Body of pancreas (tissue), 4 donors: ENCODE measurements around the gene CCL11.

Source experiments
- POLR2A ChIP-seq, 3 donors: fragments of 450-650 bp; IDR thresholded peaks; one replicate each; pipeline ENCODE4 v1.6.1; 2016; ENCODE audit warnings: antibody characterized with exemption in 3 of 3, mild to moderate bottlenecking in 2 of 3
- TF ChIP-seq, protein P1 (sequence below), 7 experiments: fragments of 450-650 bp in 4 of 7; fragments of 200-600 bp in 3 of 7; sonication (generic) in 3 of 7; IDR thresholded peaks; one replicate each; pipeline ENCODE4 v1.5.1; 2016 to 2019; ENCODE audit warnings: antibody characterized with exemption in 7 of 7

GRCh38 chr17:34313164-34313563 lies 27.6 kb downstream of the CCL11 start:
- TF ChIP-seq, protein P1, sequence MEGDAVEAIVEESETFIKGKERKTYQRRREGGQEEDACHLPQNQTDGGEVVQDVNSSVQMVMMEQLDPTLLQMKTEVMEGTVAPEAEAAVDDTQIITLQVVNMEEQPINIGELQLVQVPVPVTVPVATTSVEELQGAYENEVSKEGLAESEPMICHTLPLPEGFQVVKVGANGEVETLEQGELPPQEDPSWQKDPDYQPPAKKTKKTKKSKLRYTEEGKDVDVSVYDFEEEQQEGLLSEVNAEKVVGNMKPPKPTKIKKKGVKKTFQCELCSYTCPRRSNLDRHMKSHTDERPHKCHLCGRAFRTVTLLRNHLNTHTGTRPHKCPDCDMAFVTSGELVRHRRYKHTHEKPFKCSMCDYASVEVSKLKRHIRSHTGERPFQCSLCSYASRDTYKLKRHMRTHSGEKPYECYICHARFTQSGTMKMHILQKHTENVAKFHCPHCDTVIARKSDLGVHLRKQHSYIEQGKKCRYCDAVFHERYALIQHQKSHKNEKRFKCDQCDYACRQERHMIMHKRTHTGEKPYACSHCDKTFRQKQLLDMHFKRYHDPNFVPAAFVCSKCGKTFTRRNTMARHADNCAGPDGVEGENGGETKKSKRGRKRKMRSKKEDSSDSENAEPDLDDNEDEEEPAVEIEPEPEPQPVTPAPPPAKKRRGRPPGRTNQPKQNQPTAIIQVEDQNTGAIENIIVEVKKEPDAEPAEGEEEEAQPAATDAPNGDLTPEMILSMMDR (IDR thresholded peaks at IDR 0.05), result no peak
- TF ChIP-seq POLR2A (IDR thresholded peaks at IDR 0.05), result no peak
